ENCODE results near the gene ARMH1. TPM values are rescaled to one million over a fixed set of nuclear protein-coding genes. Genes with fewer than 3 reads are reported as not detected.

ARMH1 gene
- total and polyA plus RNA-seq, 2 experiments from 2014 or later = 3.1 to 6.3 TPM

GRCh38 chr1:44648529-44649250 lies 25.8 kb upstream of the ARMH1 start:
- no peaks in the 10 kb centered on the region for H4K20me1 ChIP-seq (ENCODE audit: insufficient read depth, poor library complexity, severe bottlenecking)
- H3K9me2 ChIP-seq (replicated peaks; ENCODE audit: insufficient read depth) = no peaks in the 10 kb centered on the region
- H3K4me1 ChIP-seq (ENCODE audit: insufficient read depth) = peaks cover 5% of the 10 kb centered on the region
- H2AFZ ChIP-seq = no peak overlapping the region
- TF ChIP-seq CTCF (IDR thresholded peaks at IDR 0.05; ENCODE audit: poor library complexity) = no peak
- H3K4me3 ChIP-seq = no peak overlapping the region
- no peaks in the 10 kb centered on the region for H3K27me3 ChIP-seq
- no peak overlapping the region for H3K4me2 ChIP-seq
- H3K79me2 ChIP-seq = no peaks in the 10 kb centered on the region
- no peak overlapping the region for H3K27ac ChIP-seq
- H3K9me3 ChIP-seq (ENCODE audit: low read depth) = no peaks in the 10 kb centered on the region
- 83% methylated on average over 13 of the region's 13 CpGs for WGBS (ENCODE audit: low lambda C conversion rate, missing lambda C conversion rate)
- H3K36me3 ChIP-seq (replicated peaks; ENCODE audit: insufficient read depth, low read depth) = no peaks in the 10 kb centered on the region
- DNase-seq (ENCODE audit: low spot score) = no peak

- no peaks in the 10 kb centered on the region for H3K9me3 ChIP-seq (ENCODE audit: low read depth)
- no peaks in the 10 kb centered on the region for H3K36me3 ChIP-seq (replicated peaks; ENCODE audit: insufficient read depth, low read depth)
- no peak overlapping the region for H3K4me3 ChIP-seq
- no peak overlapping the region for H3K4me2 ChIP-seq
- H3K27ac ChIP-seq = peak overlapping the region; percentile 46
- H3K9me2 ChIP-seq (replicated peaks; ENCODE audit: insufficient read depth) = no peaks in the 10 kb centered on the region
- DNase-seq (ENCODE audit: low spot score) = no peak
- H3K79me2 ChIP-seq = no peaks in the 10 kb centered on the region
- no peaks in the 10 kb centered on the region for H3K27me3 ChIP-seq
- peaks cover 5% of the 10 kb centered on the region for H3K4me1 ChIP-seq (ENCODE audit: insufficient read depth)
- 90% methylated on average over 13 of the region's 13 CpGs for WGBS (ENCODE audit: low lambda C conversion rate, missing lambda C conversion rate)
- H4K20me1 ChIP-seq (ENCODE audit: insufficient read depth, poor library complexity, severe bottlenecking) = no peaks in the 10 kb centered on the region
- TF ChIP-seq EZH2phosphoT487 (IDR thresholded peaks at IDR 0.05; ENCODE audit: low read depth, severe bottlenecking, unreplicated experiment) (no peak), EZH2 (IDR thresholded peaks at IDR 0.05; ENCODE audit: borderline replicate concordance) (no peak), CTCF (IDR thresholded peaks at IDR 0.05; ENCODE audit: poor library complexity) (no peak)
- no peak overlapping the region for H2AFZ ChIP-seq
Observed at GRCh38 chr1:44649788-44650158, 24.7 kb upstream of the ARMH1 start.

- no peak overlapping the region for H3K4me3 ChIP-seq
- H3K9me3 ChIP-seq (ENCODE audit: low read depth) = no peaks in the 10 kb centered on the region
- no peaks in the 10 kb centered on the region for H3K79me2 ChIP-seq
- no peaks in the 10 kb centered on the region for H3K27me3 ChIP-seq
- no peaks in the 10 kb centered on the region for H3K9me2 ChIP-seq (replicated peaks; ENCODE audit: insufficient read depth)
- H3K4me2 ChIP-seq = no peak overlapping the region
- WGBS (ENCODE audit: low lambda C conversion rate, missing lambda C conversion rate) = 53% methylated on average over 23 of the region's 23 CpGs
- no peak overlapping the region for H2AFZ ChIP-seq
- peak overlapping the region; percentile 46 for H3K27ac ChIP-seq
- H4K20me1 ChIP-seq (ENCODE audit: insufficient read depth, poor library complexity, severe bottlenecking) = no peaks in the 10 kb centered on the region
- peak; percentile 77 for DNase-seq (ENCODE audit: low spot score)
- no peak for TF ChIP-seq EZH2phosphoT487 (IDR thresholded peaks at IDR 0.05; ENCODE audit: low read depth, severe bottlenecking, unreplicated experiment)
- TF ChIP-seq CTCF (IDR thresholded peaks at IDR 0.05; ENCODE audit: poor library complexity) = no peak
- TF ChIP-seq EZH2 (IDR thresholded peaks at IDR 0.05; ENCODE audit: borderline replicate concordance) = no peak
- H3K36me3 ChIP-seq (replicated peaks; ENCODE audit: insufficient read depth, low read depth) = no peaks in the 10 kb centered on the region
- peaks cover 5% of the 10 kb centered on the region for H3K4me1 ChIP-seq (ENCODE audit: insufficient read depth)
Observed at GRCh38 chr1:44650159-44650831, 24.2 kb upstream of the ARMH1 start.

Measured in hepatocyte (in vitro differentiated cells).